ENCODE measurements around the gene MCRIP2.

The MCRIP2 gene

GRCh38 chr16:616733-617586, 24.7 kb upstream of the MCRIP2 start:
- no peak for DNase-seq (ENCODE audit: low read depth)

DNA sequence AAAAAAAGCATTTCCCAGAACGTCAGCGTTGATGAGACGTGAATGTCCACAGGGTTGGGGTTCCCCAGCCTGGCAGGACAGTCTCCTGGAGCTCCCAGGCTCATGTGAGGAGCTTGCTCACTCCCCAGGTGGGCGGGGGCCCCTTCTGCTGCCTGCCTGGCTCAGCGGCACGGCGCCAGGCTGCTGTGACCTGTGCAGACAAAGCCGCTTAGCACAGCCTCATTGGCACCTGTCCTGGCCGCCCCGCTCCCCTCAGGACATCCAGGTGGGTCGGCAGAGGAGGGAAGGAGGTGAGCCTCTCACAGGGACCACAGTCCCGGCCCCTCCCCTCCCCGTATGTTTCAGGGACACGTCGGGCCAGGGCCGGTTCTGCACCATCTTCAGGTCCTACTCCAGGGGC, 23.8 kb upstream of the MCRIP2 start:
- DNase-seq (ENCODE audit: low read depth) = no peak

DNA sequence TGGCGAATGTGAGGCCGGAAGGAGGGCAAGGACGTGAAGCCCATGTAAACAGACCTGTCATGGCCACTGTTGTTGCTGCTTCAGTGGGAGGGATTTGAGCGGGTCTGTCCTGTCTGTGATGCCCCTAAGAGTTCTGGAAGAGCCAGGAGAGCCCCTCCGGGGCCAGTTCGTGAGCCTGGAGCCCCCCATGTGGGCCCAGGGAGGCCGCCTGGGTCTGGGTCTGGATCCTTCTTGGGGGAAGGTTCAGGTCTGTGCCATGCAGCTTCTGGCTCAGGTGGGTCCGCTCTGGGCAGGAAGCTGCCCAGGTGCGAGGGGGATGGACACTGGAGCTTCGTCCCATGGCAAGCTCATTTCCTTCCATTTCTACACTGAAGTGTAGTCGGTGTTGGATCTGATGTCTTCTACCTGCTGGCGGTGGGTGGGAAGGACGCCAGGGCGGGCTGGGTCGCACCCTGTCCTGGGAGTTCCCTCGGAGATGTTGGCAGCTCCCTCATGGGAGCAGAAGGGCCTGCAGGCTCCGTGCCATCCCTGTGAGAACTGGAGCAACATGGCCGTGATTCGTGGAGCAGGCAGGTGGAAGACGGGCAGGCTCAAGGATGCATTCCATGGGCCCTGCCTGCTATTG, 22.0 kb upstream of the MCRIP2 start:
- no peak for DNase-seq (ENCODE audit: low read depth)

DNA sequence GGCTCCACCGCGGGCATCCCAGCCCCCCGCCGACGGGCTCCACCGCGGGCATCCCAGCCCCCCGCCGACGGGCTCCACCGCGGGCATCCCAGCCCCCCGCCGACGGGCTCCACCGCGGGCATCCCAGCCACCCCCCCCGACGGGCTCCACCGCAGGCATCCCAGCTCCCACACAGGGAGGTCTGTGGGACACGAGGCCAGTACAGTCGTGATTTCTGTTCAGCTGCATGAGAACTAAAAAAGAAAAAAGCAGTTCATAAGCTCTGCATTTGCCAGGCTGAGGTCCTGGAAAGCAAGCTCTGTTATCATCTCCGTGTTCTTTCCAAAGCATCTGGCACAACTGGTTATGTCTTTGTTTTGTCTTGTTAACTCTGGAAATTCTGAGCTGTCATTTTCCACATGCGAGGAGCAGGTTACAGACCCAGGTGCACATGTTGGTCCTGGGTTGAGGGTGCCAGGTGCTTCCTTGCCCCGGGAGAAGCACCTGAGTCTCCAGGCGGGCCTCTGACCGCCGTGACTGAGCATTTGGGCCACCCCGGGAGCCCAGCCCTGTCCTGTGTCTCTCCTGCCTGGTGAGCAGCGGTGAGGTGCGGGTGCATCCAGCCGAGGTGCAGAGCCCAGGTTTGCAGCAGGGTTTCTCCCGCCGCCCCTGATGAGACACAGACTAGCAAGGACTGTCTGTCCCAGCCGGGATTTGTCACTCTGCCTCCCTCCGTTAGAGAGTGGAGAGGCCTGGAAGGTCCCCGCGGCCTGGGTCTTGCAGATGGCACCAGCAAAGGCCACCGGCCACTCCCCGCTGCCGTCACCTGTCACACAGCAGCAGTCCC, 20.7 kb upstream of the MCRIP2 start:
- DNase-seq (ENCODE audit: low read depth) = no peak

- no peak for DNase-seq (ENCODE audit: low read depth)
Observed at GRCh38 chr16:621526-622105, 20.0 kb upstream of the MCRIP2 start.

DNA sequence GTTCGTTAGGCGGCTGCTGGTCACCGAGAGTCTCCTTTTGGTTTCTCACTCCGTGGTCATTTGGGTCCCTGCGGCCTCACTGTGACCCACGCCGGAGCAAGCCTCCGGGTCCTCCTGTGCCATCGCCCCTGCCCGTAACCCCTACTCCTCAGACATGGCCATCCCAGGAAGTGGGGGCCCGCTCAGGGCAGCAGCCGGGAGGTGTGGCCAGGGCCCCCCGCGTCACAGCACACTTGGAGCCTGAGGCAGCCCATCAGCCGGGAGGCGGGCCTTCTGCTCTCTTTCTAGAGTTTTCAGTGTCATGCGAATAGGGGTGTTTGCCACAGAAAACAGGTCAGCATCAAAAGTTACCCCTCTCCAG, 18.7 kb upstream of the MCRIP2 start:
- DNase-seq (ENCODE audit: low read depth) = no peak

GRCh38 chr16:624526-625070, 17.0 kb upstream of the MCRIP2 start:
- no peak for DNase-seq (ENCODE audit: low read depth)

DNA sequence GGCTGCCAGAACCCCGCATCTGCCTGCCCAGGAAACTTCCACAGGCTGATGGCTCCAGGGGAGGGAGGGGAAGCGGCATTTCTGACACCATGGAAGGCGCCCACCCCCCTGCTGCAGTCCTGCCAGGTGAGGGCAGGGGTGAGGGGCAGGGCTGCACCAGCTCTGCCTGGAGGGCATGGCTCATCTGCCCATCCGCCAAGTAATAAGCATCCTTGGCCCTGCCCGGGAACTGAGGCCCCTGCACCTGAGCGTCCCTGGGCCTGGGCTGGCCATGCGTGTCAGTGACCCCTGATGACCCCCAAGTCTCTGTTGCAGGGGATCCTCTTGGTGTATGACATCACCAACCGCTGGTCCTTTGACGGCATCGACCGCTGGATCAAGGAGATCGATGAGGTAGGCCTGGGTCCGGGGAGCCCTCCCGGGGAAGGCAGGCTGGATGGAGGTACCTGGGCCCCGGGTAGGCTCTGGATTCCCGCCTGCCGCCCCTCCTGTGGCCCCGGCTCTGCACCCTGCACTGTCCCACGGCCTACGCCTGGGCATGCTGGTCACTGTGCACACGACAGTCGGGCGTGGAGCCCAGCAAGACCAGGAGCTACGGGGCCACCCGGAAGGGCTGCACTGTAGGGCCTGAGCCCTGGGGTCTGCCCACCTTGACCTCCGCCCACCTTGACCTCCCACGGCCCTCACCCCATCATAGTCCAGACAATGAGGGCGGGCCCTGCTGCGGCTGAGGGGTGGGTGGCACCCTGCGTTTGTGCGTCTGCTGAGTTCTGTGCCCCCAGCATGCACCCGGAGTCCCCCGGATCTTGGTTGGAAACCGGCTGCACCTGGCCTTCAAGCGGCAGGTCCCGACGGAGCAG, 16.3 kb upstream of the MCRIP2 start:
- DNase-seq (ENCODE audit: low read depth) = no peak

DNA sequence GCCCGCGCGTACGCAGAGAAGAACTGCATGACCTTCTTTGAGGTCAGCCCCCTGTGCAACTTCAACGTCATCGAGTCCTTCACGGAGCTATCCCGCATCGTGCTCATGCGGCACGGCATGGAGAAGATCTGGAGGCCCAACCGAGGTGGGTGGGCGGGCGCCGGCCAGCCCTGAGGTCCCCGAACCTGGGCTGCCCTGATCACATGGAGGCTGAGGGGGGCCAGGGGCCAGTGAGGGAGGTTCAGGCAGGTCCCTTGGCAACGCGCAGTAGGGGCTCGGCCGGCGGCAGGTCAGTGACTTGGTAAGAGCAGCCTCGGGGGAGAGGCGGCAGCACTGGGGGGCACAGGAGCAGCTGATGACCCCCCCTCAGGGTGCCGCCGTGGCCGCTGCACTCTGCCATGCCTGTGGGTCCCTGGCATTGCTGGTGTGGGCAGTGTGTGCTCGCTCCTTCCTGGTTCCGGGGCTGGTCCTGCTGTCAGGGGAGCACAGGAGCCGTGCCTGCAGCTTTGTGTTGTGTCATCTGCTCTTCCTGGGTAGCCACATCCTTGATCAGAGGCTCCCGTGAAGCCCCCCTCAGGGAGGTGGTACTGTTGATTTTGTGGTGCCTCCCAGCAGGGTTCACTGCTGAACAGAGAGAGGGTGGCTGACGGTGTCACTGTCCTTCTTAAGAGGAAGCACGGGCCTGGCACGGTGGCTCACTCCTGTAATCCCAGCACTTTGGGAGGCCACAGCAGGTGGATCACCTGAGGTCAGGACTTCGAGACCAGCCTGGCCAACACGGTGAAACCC, 15.5 kb upstream of the MCRIP2 start:
- DNase-seq (ENCODE audit: low read depth) = no peak

DNA sequence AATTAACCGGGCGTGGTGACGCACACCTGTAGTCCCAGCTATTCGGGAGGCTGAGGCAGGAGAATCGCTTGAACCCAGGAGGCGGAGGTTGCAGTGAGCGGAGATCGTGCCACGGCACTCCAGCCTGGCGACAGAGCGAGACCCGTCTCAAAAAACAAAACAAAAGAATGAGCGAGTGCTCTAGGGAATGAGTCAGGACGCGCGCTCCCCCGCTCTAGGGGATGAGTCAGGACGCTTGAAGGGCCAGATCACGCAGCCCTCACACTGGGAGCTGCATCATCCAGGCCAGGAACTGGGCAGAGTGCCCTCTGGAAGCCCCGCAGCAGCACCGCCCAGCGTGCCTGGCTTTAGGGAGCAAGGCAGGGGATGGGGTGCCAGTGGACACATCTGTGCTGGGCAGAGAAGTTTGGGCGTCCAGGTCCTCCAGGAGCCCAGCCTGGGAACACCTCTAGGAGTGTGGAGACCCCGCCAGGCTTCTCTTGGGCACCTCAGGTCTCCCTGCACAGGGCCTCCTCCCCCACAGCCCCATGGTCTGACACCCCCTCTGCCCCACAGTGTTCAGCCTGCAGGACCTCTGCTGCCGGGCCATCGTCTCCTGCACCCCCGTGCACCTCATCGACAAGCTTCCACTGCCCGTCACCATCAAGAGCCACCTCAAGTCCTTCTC, 14.7 kb upstream of the MCRIP2 start:
- no peak for DNase-seq (ENCODE audit: low read depth)

DNA sequence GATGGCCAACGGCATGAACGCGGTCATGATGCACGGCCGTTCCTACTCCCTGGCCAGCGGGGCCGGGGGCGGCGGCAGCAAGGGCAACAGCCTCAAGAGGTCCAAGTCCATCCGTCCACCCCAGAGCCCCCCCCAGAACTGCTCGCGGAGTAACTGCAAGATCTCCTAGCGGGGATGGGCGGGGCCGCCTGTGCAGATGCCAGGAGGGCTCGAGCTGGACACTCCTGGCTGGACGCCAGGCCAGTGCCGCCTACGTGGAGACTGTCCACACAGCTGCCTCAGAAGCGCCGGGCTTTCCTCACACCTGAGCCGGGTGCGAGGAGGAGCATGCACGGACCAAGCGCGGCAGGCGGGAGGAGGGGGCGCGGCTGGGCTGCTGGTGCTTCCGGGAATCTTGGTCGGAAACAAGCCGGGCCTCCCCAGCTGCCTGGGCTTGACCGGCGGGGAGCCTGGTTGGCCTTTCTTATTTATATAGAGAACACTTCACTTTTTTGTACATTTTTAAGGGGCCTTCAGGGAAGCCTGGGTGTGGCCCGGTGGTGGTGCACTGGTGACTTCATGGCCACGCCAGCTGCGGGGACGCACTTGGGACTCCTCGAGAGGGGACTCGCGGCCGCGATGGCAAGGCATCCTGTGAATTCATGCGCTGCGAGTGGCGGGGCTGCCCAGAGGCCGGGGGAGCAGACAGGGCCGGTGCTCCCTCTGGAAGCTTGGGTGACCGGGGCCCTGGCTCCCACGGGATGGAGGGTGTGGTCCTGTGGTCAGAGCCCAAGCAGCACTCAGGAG, 14.0 kb upstream of the MCRIP2 start:
- no peak for DNase-seq (ENCODE audit: low read depth)

DNA sequence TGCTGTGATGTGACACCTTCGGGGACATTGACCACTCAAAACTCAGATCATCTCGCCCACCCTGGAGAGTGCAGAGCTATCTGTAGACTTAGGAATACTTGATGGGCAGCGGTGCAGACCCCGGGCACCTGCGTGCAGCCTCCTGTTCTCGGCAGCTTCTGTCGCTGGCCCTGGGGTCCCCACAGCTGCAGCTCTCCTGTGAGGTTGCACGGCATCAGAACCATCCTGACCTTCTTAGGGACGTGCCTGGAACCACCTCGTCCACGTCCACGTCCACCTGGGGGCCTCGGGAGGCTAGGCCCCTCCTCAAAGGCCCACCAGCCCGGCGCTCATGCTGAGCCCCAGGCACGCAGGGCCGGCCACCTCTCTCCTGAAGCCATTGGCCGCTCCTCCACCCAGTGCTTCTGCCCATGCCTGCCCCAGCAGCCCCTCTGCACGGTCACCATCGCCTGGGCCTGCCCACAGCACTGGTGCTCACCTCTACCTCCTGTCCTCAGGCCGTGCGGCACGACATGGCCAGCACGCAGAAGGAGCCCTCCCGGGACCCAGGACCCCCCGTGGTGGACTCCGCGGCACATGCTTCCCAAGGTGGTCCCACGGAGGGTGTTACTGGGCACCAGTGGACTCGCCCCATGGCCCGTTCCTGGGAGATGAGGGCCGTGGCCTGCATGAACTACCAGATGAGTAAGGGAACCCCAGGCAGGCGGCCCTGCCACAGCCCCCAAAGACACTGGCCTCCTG, 13.1 kb upstream of the MCRIP2 start:
- no peak for DNase-seq (ENCODE audit: low read depth)

DNA sequence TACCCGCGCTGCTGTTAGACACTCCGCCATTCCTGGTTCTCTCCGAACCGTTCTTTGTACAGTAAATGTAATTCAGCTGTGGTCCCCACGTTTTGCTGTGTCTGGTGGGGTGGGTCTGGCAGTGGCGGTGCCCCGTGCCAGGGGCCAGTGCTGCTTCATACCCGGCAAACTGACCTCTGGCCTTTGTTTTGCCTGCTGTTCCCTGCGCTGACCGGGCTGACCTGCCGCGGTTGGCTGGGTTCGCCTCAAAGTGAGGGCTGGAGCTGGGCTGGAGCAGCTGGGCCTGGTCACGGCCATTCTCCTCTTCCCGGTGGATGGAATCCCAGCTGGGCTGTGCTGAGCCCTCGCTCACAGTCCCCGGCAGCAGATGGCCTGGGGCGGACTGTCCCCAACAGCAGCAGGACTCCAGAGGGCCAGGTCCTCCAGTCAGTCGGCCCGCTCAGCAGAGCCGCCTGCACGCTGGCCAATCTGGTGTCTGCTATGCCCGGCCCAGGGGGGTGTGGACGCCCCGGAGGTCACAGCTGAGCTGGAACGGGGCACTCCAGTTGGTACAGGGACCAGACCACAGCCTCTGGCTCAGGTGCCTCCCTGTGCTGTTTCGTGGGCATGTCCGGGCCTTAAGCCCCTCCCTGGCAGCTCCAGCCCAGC, 12.3 kb upstream of the MCRIP2 start:
- no peak for DNase-seq (ENCODE audit: low read depth)

DNA sequence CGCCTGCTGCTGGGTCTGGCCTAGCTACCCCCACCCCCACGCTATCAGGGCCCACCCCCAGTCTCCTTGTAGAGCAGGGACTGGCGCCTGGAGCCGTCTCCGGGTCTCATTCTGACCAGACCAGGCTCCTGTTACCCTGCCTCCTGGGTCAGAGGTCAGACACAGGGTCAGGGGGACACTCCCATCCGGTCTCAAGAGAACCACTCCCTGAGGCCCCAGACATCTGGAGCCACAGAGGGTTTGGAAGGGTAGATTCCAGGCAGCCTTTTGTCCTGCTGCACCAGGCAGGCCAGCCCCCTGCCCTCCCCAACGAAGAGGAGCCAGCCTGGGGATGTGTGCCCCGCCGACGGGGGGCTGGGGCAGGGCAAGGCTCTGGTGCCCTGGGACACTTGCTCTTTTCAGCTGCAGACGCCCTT, 11.8 kb upstream of the MCRIP2 start:
- no peak for DNase-seq (ENCODE audit: low read depth)

DNA sequence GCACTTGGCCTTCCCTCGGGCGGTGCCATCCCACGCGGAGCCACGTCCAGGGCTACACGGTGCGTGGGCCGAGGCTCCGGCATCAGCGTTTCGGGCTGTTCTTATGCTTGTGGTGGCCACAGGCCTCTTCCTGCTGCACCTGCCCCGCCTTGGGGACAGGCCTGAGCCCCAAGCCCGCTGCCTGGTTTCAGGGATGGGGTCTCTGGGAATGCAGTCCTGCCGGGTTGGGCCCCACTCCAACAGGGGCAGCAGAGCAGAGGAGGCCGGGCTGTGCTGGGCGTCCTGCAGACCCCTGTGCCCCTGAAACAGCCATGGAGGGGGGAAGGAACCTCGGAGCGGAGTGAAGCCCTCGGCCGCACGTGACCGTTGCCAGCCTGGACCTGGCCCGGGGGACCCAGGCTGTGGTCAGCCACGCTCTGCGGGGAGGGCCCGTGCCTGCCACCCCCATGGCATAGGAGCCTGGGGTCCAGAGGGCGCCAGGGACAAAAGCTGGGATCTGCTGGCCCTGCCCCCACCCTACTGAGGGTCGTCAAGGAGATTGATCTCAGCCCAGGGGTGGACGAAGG, 11.3 kb upstream of the MCRIP2 start:
- no peak for DNase-seq (ENCODE audit: low read depth)

DNA sequence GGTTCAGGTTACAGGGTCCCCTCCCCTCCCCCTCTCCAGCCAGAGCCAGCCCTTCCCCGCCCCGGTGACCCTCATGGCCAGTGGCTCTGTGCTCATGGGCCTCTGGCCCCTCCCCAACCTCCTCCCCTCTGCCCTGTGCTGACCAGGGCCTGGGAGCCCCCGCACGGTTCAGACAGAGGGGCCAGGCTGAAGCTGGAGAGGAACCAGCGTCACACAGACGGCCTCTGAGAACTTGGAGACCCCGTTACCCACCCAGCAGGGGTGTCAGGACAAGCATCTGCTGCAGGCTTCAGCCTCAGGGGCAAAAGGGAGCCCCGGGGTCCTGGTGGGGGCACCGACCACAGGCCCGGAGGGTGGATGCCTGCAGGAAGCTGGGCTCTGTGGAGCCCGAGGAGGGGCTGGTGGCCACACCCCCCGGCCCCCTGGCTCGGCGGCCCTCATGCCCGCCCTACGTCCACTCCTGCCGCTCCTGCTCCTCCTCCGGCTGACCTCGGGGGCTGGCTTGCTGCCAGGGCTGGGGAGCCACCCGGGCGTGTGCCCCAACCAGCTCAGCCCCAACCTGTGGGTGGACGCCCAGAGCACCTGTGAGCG, 10.7 kb upstream of the MCRIP2 start, which contains the start of gene WFIKKN1:
WFIKKN1 (plus strand) TSS at position 171 of the 591 bp plus-strand sequence; CDS start at position 440, 269 bp downstream.
- no peak for DNase-seq (ENCODE audit: low read depth)

DNA sequence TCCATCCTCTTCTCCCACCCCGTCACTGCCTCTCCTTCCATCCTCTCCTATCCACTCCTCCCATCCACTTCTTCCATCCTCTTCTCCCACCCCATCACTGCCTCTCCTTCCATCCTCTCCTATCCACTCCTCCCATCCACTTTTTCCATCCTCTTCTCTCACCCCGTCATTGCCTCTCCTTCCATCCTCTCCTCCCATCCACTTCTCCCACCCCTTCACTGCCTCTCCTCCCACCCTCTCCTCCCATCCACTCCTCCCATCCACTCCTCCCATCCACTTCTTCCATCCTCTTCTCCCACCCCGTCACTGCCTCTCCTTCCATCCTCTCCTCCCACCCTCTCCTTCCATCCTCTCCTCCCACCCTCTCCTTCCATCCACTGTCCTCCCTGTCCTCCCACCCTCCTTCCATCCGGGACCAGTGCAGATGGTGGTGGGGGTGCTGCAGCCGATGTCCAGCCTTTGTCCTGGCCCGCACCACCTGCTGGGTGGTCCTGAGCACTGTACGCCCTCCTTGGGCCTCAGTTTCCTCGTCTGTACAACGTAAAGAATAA, 9.7 kb upstream of the MCRIP2 start:
- no peak for DNase-seq (ENCODE audit: low read depth)
